ENCODE measurements around the gene AOPEP. TPM values are rescaled to one million over a fixed set of nuclear protein-coding genes. Genes with fewer than 3 reads are reported as not detected.

Gene AOPEP
- total RNA-seq, 1 experiment from 2014 or later = 89.5 TPM

DNA sequence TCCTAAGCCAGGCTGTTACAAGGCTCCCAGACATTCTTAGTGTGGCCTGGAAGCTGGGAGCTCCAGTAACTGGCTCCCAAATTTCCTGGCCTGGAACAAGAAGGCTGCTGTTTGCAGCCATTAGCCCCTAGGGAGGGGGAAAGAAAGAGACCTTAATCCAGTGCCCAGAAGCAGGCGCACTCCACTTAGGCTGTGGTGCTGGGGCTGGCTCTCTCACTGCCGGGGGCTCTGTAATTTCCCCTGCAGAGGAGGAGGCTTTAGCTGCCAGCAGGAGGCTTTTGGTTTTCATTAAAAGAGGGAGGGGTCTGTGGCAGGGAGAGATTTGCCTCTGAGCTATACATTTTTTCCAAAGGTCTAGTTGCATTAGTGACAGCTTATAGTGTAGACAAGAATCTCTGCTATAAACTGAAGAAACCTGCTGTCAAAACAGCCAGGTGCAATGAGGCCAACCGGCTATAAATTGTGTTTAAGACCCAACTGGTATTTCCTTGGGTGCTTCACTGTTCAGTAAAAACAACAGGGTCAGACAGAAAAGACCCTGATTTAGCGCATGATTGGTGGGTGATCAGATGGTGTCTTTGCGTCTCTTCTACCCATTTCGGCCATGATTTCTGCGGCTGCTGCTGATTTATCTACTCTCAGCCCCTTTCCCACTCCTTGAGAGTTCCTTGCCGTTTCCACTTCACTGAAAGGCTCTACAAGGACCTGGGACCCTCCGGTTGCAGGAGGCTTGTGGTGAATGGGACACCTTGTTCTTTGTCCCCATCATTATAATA, 254.6 kb downstream of the AOPEP start:
- no peaks in the 10 kb centered on the region for H3K36me3 Mint-ChIP-seq (ENCODE audit: insufficient read depth, unreplicated experiment)
- no peaks in the 10 kb centered on the region for H3K27me3 Mint-ChIP-seq (ENCODE audit: unreplicated experiment)
- H3K4me1 Mint-ChIP-seq (ENCODE audit: low read depth, unreplicated experiment) = no peaks in the 10 kb centered on the region
- no peaks in the 10 kb centered on the region for H3K9me3 Mint-ChIP-seq (ENCODE audit: low read depth, unreplicated experiment)
- BruUV-seq (replicated peaks) = no TSS peak
- no peak overlapping the region for H3K4me3 Mint-ChIP-seq (ENCODE audit: low read depth, unreplicated experiment)
- H3K27ac Mint-ChIP-seq (ENCODE audit: unreplicated experiment) = no peak overlapping the region
- CTCF ChIA-PET = no interaction called here
- TF ChIP-seq, protein P1, sequence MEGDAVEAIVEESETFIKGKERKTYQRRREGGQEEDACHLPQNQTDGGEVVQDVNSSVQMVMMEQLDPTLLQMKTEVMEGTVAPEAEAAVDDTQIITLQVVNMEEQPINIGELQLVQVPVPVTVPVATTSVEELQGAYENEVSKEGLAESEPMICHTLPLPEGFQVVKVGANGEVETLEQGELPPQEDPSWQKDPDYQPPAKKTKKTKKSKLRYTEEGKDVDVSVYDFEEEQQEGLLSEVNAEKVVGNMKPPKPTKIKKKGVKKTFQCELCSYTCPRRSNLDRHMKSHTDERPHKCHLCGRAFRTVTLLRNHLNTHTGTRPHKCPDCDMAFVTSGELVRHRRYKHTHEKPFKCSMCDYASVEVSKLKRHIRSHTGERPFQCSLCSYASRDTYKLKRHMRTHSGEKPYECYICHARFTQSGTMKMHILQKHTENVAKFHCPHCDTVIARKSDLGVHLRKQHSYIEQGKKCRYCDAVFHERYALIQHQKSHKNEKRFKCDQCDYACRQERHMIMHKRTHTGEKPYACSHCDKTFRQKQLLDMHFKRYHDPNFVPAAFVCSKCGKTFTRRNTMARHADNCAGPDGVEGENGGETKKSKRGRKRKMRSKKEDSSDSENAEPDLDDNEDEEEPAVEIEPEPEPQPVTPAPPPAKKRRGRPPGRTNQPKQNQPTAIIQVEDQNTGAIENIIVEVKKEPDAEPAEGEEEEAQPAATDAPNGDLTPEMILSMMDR (IDR thresholded peaks at IDR 0.05; ENCODE audit: unreplicated experiment) = no peak
- intact Hi-C loops (cut with micrococcal nuclease; ENCODE audit: unreplicated experiment) = no loop called here
- no peak for DNase-seq

DNA sequence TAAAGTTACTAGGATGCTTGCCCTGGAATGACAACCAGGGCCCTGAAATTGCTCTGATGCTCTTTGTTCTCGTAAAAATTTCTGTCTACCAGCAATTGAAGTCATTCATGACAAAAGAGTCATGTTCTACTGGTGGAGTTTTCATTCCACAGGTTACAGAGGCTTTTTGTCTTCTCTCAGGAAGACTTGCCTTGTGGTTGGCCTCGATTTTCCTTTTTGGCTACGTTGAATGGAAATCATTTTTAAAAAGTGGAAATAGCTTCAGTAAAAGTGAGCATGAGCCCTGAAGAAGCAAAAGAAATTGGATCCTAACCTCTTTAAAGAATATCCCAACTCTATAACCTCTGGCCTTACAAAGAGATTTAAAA, 255.2 kb downstream of the AOPEP start:
- H3K27me3 Mint-ChIP-seq (ENCODE audit: unreplicated experiment) = no peaks in the 10 kb centered on the region
- no peaks in the 10 kb centered on the region for H3K9me3 Mint-ChIP-seq (ENCODE audit: low read depth, unreplicated experiment)
- H3K4me3 Mint-ChIP-seq (ENCODE audit: low read depth, unreplicated experiment) = no peak overlapping the region
- CTCF ChIA-PET = no interaction called here
- TF ChIP-seq, protein P1 (IDR thresholded peaks at IDR 0.05; ENCODE audit: unreplicated experiment) = no peak
- no peaks in the 10 kb centered on the region for H3K36me3 Mint-ChIP-seq (ENCODE audit: insufficient read depth, unreplicated experiment)
- BruUV-seq (replicated peaks) = no TSS peak
- H3K27ac Mint-ChIP-seq (ENCODE audit: unreplicated experiment) = no peak overlapping the region
- DNase-seq = no peak
- intact Hi-C loops (cut with micrococcal nuclease; ENCODE audit: unreplicated experiment) = no loop called here
- no peaks in the 10 kb centered on the region for H3K4me1 Mint-ChIP-seq (ENCODE audit: low read depth, unreplicated experiment)

DNA sequence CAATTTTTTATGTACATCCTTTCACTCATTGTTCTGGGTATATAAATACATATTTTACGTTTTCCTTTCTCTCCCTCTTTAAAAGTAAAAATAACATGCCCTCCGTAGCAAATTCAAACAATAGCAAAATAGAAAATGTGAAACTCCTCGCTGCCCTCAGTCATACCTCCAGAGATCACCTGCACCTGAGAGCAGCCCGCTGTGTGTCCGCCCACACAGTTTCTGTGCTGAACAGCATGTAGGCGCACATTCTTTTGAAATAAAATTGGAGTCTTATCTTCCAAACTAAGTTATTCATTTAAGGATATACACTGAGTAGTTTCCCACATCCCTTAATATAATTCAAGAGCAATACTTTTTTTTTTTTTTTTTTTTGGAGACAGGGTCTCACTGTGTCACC, 255.7 kb downstream of the AOPEP start:
- Mint-ChIP-seq H3K27ac (ENCODE audit: unreplicated experiment) (no peak overlapping the region), H3K4me3 (ENCODE audit: low read depth, unreplicated experiment) (no peak overlapping the region), H3K36me3 (ENCODE audit: insufficient read depth, unreplicated experiment) (no peaks in the 10 kb centered on the region), H3K9me3 (ENCODE audit: low read depth, unreplicated experiment) (no peaks in the 10 kb centered on the region), H3K4me1 (ENCODE audit: low read depth, unreplicated experiment) (no peaks in the 10 kb centered on the region), H3K27me3 (ENCODE audit: unreplicated experiment) (no peaks in the 10 kb centered on the region)
- BruUV-seq (replicated peaks) = no TSS peak
- CTCF ChIA-PET = interaction anchor here (0.6 kb wide), 1 partner anchor 769 kb away, joined by 4 read pairs; no protein-coding TSS in a partner anchor
- no peak for DNase-seq
- TF ChIP-seq, protein P1 (IDR thresholded peaks at IDR 0.05; ENCODE audit: unreplicated experiment) = no peak
- intact Hi-C loops (cut with micrococcal nuclease; ENCODE audit: unreplicated experiment) = no loop called here

DNA sequence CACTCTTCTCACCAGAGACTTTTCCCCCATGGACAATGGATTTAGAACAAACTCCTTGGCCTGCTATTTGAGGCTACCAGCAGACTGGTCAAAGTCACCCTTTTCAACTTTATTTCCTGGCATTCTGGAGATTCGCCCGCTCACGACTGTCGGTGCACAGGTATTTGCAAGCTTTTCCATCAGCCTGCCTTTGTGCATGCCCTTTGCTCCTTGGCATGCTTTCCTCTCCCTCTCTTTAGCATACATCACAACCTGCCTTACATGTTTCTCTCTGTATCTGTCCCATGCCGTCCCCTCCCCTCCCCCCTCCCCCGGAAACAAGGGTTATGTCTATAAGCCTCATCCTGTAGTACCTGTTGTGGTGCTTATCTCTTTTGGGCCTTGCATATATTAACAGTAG, 257.1 kb downstream of the AOPEP start:
- Mint-ChIP-seq H3K36me3 (ENCODE audit: insufficient read depth, unreplicated experiment) (no peaks in the 10 kb centered on the region), H3K9me3 (ENCODE audit: low read depth, unreplicated experiment) (no peaks in the 10 kb centered on the region), H3K4me1 (ENCODE audit: low read depth, unreplicated experiment) (no peaks in the 10 kb centered on the region), H3K27ac (ENCODE audit: unreplicated experiment) (no peak overlapping the region), H3K27me3 (ENCODE audit: unreplicated experiment) (no peaks in the 10 kb centered on the region), H3K4me3 (ENCODE audit: low read depth, unreplicated experiment) (no peak overlapping the region)
- TF ChIP-seq, protein P1 (IDR thresholded peaks at IDR 0.05; ENCODE audit: unreplicated experiment) = no peak
- intact Hi-C loops (cut with micrococcal nuclease; ENCODE audit: unreplicated experiment) = no loop called here
- no TSS peak for BruUV-seq (replicated peaks)
- CTCF ChIA-PET = no interaction called here
- no peak for DNase-seq
